ENCODE measurements around the gene RTL1. TPM values are rescaled to one million over a fixed set of nuclear protein-coding genes. Genes with fewer than 3 reads are reported as not detected.
A peak's percentile ranks its signal among the peaks of the same experiment; 100 is the strongest.

The RTL1 gene
- not detected for total RNA-seq

DNA sequence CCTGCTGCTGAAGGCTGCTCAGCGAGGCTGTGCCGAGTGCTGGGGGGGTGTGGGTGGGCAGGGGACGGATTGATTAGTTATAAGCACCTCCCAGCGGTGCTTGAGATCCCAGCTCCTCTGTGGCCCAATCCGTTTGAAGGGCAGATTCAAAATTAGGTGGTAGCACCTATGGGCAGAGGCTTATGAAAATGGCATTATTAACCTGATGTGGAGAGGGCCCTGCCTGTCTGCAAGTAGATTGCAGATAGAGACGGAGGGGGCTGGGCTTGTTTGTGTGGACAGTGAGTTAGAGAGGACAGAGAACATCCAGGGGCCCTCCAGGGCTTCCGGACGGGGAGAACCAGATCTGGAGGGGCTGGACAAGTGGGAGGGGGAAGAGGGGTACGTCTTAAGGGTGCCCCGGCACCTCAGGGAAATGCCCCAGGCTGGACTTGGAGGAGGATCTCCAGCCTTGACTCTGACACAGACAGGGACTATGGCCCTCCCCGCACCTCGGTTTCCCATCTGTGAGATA, at the start of gene RTL1:
Gene RTL1, minus strand, starts transcription at position 51 of the 514 bp plus-strand sequence. CDS start 18,934 bp downstream, outside the sequence.
- FAIRE-seq (no peak), DNase-seq (ENCODE audit: low spot score in 2 of 2) (peak in 1 of 2 donors; percentile 3)

DNA sequence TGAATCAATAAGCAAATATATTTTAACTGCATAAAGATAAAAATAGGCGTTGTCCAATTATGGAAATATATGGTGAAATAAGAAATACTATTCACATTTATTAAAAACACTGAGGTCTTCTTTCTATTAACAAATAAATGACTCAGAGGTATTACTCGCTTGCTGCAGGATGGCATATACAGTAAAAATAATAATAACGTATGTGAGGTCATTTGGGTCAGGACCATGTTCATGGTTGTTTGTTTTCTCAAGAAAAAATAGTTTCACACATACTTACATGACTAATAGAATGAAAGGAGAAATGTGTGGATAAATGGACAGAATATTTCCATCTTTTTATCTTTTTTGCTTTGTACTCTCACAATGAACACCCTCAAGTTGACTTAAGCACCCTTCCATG, 46.5 kb upstream of the RTL1 start:
- no peak for FAIRE-seq

DNA sequence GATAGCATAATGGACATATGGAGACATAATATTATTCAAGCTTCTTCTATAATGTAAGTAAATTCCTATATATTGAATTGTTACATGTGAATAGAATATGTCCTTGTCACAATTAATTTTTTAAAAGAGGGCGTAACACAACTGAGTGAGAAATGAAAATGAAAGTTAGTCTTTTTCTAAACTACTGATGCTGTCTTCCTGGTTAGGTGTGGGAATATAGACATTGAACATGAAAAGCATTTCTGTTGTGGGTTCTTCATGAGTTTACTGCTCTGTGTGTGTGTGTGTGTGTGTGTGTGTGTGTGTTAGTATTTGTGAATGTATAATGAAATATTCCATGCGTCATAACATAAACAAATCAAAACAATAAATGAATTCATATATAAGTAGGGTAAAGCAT, 40.5 kb upstream of the RTL1 start:
- no peak for DNase-seq (ENCODE audit: low spot score in 2 of 2)
- no peak for FAIRE-seq

More for the DNA sequence above, 46.5 kb upstream of the RTL1 start:
- DNase-seq (ENCODE audit: low spot score in 2 of 2) = no peak

DNA sequence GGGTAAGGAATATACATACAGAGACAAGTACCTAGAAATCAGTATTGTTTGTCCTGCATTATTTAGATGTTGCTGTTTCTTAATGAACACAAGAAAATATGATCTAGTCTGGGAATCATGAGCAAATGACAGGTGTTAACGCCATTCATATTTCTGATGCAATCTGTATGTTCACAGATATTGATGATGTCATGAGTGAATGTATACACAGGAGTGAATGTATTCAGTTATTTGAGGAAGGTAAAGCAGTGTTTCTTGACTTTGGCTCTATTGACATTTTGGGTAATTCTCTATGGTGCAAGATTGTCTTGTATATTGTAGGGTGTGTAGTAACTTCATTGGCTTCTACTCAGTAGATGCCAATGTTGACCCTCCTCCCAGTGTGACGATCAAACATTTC, 26.7 kb upstream of the RTL1 start:
- FAIRE-seq = no peak
- no peak for DNase-seq (ENCODE audit: low spot score in 2 of 2)

DNA sequence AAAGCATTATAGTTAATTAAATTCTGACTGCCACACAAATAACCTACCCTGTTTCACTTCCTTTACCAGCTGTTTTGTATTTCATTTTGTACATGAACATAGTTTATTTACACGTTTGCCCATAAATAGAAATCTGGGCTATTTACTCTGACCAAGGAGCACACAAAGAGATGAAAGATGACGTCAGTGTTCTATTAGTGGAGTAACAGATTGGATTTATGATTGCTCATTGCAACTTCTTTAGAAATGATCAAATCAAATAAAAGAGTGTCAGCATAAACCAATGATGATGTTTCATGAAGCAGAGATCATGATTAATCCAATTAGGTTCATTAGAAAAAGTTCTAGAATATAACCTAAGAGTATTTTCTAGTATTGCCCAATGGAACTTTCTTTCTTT, 12.0 kb upstream of the RTL1 start:
- DNase-seq (ENCODE audit: low spot score in 2 of 2) = peak in 1 of 2 donors; percentile 3
- FAIRE-seq = no peak

DNA sequence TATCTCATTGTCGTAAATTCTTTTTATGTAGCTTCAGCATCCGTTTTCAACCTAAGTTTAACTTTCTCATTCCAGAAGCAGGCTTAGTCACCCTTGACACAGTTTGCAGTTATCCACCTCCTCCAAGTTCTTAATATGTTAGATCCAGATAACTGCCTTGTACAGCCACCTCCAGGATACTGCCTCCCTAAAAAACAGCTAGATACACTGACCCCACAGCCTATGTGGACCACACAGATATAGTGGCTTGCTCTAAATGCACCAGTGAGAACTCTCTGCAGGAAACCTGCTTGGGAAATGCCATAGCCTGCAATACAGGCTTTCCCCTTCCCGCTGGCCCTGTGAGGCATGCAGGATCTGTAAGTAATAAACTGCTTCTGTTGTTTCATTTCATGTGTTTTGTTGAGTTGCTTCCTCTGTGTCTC, 11.1 kb upstream of the RTL1 start:
- no peak for DNase-seq (ENCODE audit: low spot score in 2 of 2)
- no peak for FAIRE-seq

DNA sequence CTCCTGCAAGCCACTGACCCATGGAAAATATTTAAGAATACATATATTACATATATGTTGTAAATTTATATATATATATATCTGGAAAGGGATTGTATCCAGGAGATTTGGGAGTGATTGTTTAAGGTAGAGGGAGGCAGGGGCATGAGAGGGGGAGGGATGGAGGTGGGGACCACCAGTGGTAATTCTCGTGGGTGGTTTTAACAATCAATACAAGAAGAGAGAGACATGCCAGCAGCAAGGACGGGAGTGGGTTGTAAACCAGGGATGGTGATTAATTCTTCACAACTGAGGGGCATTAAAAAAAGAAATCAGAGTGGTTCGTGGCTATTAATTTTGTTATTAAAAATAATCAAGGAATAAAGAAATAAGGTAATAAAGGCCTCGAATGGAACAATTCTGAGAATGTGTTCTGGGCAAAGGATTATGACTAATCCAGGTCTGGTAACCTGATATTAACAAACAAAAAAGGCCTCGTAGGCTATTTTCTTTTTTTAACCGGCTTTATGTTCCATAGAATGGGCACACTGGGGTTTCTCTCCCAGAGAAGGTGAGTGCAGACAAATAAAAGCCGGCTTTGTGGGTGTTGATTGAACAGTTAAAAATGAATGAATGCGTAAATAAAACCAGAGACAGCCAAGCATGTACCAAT, 8.3 kb upstream of the RTL1 start:
- DNase-seq (ENCODE audit: low spot score in 2 of 2) (no peak), FAIRE-seq (no peak)

DNA sequence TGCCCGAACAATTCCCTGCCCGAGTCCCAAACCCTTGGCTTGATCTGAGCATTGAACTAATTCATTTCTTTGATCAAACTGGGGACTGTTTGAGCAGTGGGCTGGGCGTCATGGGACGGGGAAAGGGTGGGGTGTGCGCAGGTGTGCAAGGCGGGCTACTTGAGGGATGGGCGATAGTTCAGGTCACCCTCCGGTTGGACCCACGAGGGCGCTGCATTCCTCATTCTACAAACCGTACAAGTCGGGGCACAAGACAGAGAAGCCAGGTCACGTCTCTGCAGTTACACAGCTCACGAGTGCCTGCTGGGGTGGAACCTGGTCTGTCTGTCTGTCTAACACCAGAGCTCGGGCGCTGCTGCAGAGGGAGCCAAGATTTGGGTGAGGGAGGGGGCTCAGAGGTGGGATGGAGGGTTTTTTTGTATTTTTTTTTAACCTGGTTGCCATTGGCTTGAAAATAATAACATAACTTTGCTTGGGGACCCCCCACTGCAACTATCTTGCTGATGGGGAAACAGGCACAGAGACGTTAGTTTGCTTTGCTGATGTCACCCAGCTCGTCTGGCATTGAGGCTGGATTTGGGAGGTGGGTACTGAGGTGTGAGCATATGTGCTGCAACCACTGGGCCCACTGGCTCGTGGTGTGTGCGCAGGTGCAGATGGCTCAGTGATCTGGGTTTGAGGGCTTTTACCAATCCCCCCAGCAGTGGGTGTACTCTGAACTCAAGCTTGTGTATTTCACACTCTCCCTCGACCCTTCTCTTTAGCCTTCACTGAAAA, 7.6 kb upstream of the RTL1 start:
- FAIRE-seq (no peak), DNase-seq (ENCODE audit: low spot score in 2 of 2) (no peak)

DNA sequence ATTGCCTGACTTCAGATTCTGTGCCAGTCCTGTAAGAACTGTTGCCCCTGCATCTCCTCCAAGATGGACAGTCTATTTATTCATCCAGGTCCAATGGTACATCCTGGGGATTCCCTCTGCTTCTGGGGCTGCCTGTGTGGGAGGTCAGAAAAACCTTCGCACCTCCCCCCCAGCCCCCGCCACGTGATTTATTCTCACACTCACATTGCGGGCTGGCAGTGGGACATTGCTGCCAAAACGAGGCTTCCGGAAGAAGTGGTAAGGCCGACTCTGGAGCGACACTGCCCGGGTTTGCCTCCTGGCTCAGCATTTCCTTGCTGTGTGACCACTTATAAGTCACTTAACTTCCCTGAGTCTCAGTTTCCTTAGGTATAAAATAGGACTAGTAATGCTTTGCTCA, 5.9 kb upstream of the RTL1 start:
- FAIRE-seq (no peak), DNase-seq (ENCODE audit: low spot score in 2 of 2) (peak; percentile 2 to 3)

DNA sequence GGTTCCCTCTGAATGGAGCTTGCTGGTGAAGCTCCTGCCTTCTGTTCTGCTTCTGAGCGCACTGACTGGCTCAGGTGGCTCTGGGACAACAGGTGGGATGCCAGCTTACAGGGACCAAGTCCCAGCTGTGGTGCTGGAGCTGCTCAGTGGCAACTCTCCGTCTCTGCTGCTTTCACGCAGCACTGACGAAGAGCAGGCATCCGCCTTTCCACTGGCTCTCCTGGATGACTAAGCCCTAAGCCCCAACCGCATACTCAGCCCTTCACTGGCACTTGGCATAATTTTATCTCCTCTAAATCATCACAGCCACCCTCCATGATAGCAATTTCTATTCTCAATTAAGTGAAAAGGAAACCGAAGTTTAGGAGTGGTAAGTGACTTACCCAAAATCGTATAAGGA, 3.7 kb upstream of the RTL1 start:
- peak in 1 of 2 donors; percentile 2 for DNase-seq (ENCODE audit: low spot score in 2 of 2)
- no peak for FAIRE-seq

DNA sequence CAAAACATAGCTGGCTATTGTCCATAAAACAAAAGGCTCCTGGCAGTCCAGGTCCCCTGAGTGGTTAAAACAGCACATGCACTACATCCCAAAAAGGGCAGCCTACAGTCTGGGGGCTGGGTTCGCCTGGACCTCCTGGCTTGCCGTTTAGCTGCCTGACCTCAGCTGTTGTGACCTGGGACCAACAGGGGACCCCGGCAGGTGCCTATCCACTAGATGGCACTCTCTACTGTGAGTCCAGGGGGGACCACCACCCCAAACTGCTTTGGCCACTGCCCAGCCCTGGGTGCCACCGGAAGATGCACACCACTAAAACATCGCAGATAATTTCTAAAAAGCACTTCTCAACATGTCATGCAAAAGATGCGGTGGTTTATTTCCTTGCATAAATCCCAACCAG, 2.9 kb upstream of the RTL1 start:
- DNase-seq (ENCODE audit: low spot score in 2 of 2) (peak in 1 of 2 donors; percentile 3), FAIRE-seq (no peak)

DNA sequence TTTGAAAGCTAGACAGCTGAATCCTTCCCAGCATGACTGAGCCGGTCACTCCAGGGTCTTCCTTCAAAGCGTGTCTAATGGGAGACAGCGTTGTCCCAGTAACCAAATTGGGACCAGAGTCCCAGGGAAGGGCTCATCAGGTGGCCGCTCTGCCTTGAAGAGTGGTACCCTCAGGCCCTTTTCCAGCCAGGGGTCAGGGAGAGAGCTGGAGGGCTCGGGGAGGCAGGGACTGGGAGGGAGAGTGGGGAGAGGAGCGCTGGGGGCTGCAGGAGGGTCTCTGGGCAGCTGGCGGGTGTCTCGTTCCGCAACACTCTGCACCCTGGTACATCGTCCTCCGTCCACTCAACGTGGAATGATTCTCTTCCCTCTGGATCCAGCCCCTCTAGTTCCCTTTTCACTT, 1.6 kb upstream of the RTL1 start:
- DNase-seq (ENCODE audit: low spot score in 2 of 2) = peak in 1 of 2 donors; percentile 3
- FAIRE-seq = no peak

DNA sequence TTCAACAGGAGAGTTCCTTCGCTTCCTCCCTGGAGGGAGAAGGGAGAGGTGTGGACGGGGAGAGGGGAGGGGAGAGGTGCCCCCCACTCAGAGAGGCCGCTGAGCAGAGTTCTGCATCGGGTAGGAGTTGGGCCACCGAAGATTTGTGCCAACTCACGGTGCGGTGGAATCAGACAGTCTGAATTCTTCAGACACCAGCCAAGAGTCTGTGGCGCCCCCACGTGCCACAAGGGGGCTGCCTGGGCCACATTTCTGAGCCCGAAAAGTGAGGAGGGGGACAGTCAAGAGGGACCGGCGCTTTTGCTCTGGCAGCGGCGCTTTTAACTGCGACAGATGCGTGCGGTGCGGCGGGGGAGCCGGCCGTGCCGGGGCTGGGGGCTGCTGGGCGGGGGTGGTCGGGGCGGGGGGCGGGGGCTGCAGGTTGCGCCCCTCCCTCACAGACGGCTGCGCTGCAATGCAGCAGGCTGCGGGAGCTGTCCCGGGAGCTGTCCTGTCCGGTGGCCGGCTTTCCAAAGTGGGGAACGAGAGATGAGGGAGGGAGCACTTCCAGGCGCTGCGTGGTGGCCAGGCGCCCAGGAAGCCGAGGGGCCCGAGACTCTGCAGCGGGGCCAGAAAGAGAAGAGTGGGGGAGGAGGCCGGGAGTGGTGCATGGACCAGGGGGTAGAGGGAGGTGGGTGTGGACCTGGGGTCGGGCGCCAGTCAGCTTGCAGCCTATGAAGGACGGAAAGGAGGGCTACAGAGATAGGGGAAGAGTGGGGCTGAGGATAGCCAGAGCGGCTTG, 975 bp upstream of the RTL1 start:
- FAIRE-seq = no peak
- DNase-seq (ENCODE audit: low spot score in 2 of 2) = peak; percentile 3 to 36

DNA sequence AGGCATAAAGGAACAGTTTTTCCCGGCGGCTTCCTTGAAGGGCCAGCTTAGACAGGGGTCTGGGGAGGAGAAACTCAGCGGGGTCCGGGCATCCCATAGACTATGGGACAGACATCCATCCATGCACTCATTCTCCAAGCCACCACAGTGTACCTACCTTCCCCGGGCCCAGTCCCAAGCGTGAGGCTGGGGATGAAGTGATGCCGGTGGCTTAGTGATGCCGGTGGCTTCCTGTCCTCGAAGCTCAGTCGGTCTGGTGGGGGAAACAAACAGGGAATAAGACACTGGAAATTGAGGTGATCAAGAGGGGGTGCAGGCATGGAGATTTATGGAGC, 421 bp downstream of the RTL1 start:
- DNase-seq (ENCODE audit: low spot score in 2 of 2) = no peak
- FAIRE-seq = no peak

DNA sequence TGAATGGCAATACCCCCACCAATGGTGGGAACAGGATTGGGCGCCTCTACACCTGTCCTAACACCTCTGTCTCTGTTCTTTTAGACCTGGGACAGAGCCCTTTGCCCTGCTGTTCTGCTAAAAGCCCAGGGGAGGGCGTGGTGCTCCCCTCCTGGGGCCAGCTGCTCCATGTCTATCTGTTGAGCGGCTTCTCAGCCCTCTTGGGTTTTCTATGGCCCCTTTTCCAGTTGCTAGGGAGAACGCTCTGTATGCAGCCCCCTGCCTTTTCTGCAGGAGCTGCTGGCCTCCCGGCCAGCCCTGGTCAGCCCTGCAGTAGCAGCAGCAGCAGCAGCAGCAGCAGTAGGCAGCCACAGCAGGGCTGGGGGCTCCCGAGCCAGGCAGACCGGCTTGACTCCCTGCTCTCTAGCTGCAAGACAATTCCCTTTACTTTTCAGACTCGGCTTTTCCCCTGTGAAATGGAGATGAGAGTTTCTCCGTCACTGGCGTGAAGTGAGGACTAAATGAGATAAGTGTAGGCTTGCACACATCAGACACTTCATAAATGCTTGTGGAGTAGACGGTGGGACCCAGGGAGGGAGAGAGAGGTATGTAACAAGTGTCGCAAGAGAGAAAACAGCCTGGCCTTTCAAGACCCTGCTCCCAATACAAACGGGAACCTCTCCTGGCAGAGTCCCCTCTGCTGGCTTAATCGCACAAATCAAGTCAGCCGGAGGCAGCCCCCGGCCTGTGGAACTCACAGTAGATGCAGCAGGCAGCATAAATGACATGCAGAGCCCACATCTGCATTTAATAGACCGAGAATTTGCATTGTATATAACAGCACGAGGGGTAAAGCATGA, 1.0 kb downstream of the RTL1 start:
- FAIRE-seq = no peak
- DNase-seq (ENCODE audit: low spot score in 2 of 2) = peak in 1 of 2 donors; percentile 2

DNA sequence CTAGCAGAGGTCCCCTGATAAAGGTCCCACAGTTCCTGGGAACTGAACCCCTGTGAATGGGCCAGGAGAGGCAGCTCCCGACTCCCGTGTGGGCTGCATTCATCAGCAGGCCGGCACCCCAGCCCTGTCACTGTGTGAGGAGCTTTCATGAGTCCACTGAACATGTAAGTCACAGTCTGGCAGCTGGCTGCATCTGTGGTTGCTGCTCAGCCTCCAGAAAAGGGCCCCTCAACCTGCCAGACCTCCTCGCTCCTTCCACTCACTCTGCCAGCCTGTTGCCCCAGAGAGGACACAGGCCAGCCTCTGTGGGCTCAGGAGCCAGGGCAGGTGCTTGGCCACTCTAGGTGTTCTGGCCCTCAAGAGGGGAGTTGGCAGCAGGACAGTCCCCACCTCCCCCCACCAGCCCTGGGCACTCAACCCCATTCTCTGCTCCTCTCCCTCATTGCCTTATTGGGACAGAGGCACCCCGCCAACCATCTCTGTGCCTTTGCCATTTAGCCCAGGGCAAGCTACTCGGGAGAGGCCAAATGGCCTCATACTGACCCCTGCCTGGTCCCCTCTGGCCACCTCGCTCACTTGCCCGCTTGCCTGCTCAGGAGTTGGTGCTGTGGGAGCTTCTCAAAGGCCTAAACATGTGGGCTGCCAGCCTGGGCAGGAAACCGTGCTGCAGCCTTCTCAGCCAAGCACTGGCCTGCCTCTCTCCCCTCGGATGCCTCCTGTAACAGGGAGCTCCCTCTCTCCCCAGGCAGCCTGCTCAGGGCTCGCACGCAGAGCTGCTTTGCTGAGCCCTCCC, 1.9 kb downstream of the RTL1 start:
- DNase-seq (ENCODE audit: low spot score in 2 of 2) = peak in 1 of 2 donors; percentile 5
- no peak for FAIRE-seq

DNA sequence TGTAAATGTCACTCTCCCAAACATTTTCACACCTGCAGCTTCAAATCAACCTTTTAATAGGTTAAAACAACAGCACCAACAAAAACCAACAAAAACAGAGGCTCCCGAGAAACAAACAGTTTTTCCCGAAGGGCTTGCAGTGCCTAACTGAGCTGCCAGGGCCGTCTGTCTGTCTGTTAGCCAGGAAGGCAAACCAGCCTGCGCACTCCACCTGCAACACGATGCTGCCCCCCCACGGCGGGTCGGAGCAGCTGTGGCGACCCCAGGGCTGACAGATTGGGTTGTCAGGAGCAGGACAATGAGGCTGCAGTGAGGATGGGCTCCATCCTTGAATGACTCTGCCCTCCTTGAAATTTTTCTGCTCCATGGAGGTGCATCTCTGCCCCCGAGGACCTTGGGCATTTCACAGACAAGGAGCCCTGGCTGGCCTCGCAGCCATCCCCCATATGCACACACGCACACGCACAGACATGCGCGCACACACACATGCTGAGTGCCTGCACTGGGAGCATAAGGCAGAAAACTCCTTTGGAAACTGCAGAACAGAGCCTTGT, 2.6 kb downstream of the RTL1 start:
- FAIRE-seq (no peak), DNase-seq (ENCODE audit: low spot score in 2 of 2) (no peak)

DNA sequence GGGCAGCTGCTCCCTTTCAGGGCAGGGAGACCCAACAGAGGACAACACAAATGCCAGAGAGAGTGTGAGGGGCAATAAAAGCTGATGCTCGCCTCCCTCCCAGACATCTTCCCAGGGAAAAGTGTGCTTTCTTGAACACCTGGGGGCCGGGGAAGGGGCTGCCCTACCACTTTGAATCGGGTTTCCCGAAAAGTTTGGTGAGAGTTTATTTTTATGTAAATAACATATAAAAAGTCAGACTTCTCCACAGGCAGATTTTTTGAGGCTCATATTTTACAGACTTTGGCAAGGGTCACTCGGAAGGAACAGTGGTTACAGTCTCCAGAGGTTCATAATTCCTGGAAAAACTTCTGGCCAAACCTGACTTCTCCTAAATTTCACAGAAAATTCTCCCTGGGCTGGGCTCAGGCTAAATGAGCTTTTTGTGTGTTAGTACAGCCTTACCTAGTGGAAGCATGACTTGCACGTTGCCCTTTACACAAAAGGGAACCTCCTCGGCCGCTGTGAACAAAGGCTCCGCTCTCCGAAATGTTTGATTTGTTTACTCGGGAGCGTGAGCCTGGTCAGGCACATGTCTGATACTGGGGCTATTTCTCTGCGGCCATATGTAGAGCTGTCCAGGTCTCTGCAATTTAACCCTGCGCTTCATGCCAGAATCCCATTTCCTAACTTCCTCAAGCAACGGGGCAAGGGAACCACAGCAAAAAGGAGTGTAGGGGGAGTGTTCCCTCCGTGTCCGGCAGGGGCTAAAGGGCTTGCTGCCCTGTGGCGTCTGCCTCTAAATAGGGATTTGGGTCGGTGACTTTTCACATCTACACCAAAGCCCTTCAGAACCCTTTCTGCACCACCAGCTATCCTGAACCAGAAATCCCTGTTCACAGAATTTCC, 3.4 kb downstream of the RTL1 start:
- DNase-seq (ENCODE audit: low spot score in 2 of 2) (no peak), FAIRE-seq (no peak)
